ENCODE data around the gene REV3L.

GRCh38 chr6:111282515-111282914 is 200.5 kb downstream of the REV3L start:
- TF ChIP-seq POLR2A (IDR thresholded peaks at IDR 0.05) (no peak), CTCF (IDR thresholded peaks at IDR 0.05) (no peak)
